WTC11 (cell line): Measurements from ENCODE around the gene ZDHHC21. TPM values are rescaled to one million over a fixed set of nuclear protein-coding genes. Genes with fewer than 3 reads are reported as not detected.

Source experiments
- ATAC-seq: fragments of 200-7000 bp; cut with Tn5 transposase; 2 replicates; pipeline ENCODE4 v1.10.0; 2021; ENCODE audit warnings: mild to moderate bottlenecking, moderate library complexity
- CTCF ChIA-PET: fragments of 300-600 bp; sonication (Branson Sonifier 250); formaldehyde crosslinking; loops from one replicate; lab custom pipeline; 2021; ENCODE audit warnings: antibody characterized with exemption; lab: Charles Lee
- POLR2A ChIA-PET: fragments of 350-600 bp; sonication (Branson Sonifier 250); formaldehyde crosslinking; loops from one replicate; lab custom pipeline; 2021; ENCODE audit warnings: antibody characterized with exemption; lab: Charles Lee
- DNase-seq: peaks from one replicate; pipeline ENCODE4 v3.0.0; 2021; ENCODE audit warnings: low spot score
- H3K27ac Mint-ChIP-seq: 2 replicates; pipeline ENCODE4 v1.8.0; 2021; ENCODE audit warnings: mixed read lengths
- H3K27me3 Mint-ChIP-seq: 2 replicates; pipeline ENCODE4 v1.8.0; 2021; ENCODE audit warnings: low read depth, mild to moderate bottlenecking, moderate library complexity, mixed read lengths
- H3K36me3 Mint-ChIP-seq: 2 replicates; pipeline ENCODE4 v1.8.0; 2021; ENCODE audit warnings: mixed read lengths
- H3K4me1 Mint-ChIP-seq: 2 replicates; pipeline ENCODE4 v1.8.0; 2022; ENCODE audit warnings: mixed read lengths
- H3K4me3 Mint-ChIP-seq: 2 replicates; pipeline ENCODE4 v1.8.0; 2021; ENCODE audit warnings: mild to moderate bottlenecking, moderate library complexity, mixed read lengths
- H3K9me3 Mint-ChIP-seq: 2 replicates; pipeline ENCODE4 v1.8.0; 2021; ENCODE audit warnings: mixed read lengths
- E2F4 ChIP-seq: sonication (generic); formaldehyde crosslinking; IDR thresholded peaks from 2 replicates; pipeline ENCODE4 v1.8.1; 2022; ENCODE audit warnings: low read depth, mild to moderate bottlenecking, moderate library complexity, missing genetic modification reagents, borderline replicate concordance
- GABPB1 ChIP-seq: sonication (generic); formaldehyde crosslinking; IDR thresholded peaks from 2 replicates; pipeline ENCODE4 v1.8.1; 2023; ENCODE audit warnings: mild to moderate bottlenecking, missing genetic modification reagents
- JAZF1 ChIP-seq: fragments of 250-450 bp; sonication (Bioruptor Pico); IDR thresholded peaks from 2 replicates; pipeline ENCODE4 v1.9.0; 2021; ENCODE audit warnings: moderate library complexity, mild to moderate bottlenecking, inconsistent platforms
- MAX ChIP-seq: sonication (generic); formaldehyde crosslinking; IDR thresholded peaks from 2 replicates; pipeline ENCODE4 v1.8.0; 2022; ENCODE audit warnings: mild to moderate bottlenecking, missing genetic modification reagents
- OVOL2 ChIP-seq: fragments of 250-450 bp; sonication (Bioruptor Pico); IDR thresholded peaks from 2 replicates; pipeline ENCODE4 v1.9.0; 2021; ENCODE audit warnings: mild to moderate bottlenecking, borderline replicate concordance
- PRRX2 ChIP-seq: fragments of 250-450 bp; sonication (Bioruptor Pico); IDR thresholded peaks from 2 replicates; pipeline ENCODE4 v1.8.0; 2021; ENCODE audit warnings: mild to moderate bottlenecking
- SMAD3 ChIP-seq: sonication (generic); formaldehyde crosslinking; IDR thresholded peaks from 2 replicates; pipeline ENCODE4 v1.8.0; 2022; ENCODE audit warnings: missing genetic modification reagents, mild to moderate bottlenecking, borderline replicate concordance
- TCF7 ChIP-seq: sonication (generic); formaldehyde crosslinking; IDR thresholded peaks from 2 replicates; pipeline ENCODE4 v1.8.0; 2022; ENCODE audit warnings: mild to moderate bottlenecking, low read depth, missing genetic modification reagents, moderate library complexity
- TEAD4 ChIP-seq: sonication (generic); formaldehyde crosslinking; IDR thresholded peaks from 2 replicates; pipeline ENCODE4 v1.8.0; 2022; ENCODE audit warnings: mild to moderate bottlenecking, missing genetic modification reagents
- ZNF138 ChIP-seq: sonication (generic); formaldehyde crosslinking; conservative IDR thresholded peaks from 2 replicates; pipeline ENCODE4 v1.8.1; 2022; ENCODE audit warnings: mild to moderate bottlenecking, moderate library complexity, missing genetic modification reagents
- ZNF219 ChIP-seq: sonication (generic); formaldehyde crosslinking; IDR thresholded peaks from 2 replicates; pipeline ENCODE4 v1.8.0; 2023; ENCODE audit warnings: missing genetic modification reagents, mild to moderate bottlenecking, borderline replicate concordance
- ZNF263 ChIP-seq: sonication (generic); formaldehyde crosslinking; IDR thresholded peaks from 2 replicates; pipeline ENCODE4 v1.8.1; 2022; ENCODE audit warnings: low read depth, mild to moderate bottlenecking, moderate library complexity, missing genetic modification reagents
- ZNF512 ChIP-seq: sonication (generic); formaldehyde crosslinking; IDR thresholded peaks from 2 replicates; pipeline ENCODE4 v1.8.1; 2022; ENCODE audit warnings: missing genetic modification reagents, borderline replicate concordance
- total RNA-seq: library from RNA; stranded (reverse); gene quantifications from 3 replicates; pipeline ENCODE4 v1.2.3, GENCODE V29; 2021
- TF ChIP-seq, protein P1 (sequence below): sonication (generic); formaldehyde crosslinking; IDR thresholded peaks from 2 replicates; pipeline ENCODE4 v1.8.0; 2022; ENCODE audit warnings: mild to moderate bottlenecking, missing genetic modification reagents
- TF ChIP-seq, protein P2 (sequence below): sonication (generic); formaldehyde crosslinking; IDR thresholded peaks from 2 replicates; pipeline ENCODE4 v1.8.0; 2023; ENCODE audit warnings: missing genetic modification reagents, mild to moderate bottlenecking, borderline replicate concordance
- TF ChIP-seq, protein P3 (sequence below): sonication (generic); formaldehyde crosslinking; IDR thresholded peaks from 2 replicates; pipeline ENCODE4 v1.8.0; 2022; ENCODE audit warnings: mild to moderate bottlenecking, missing genetic modification reagents
- TF ChIP-seq, protein P4 (sequence below): fragments of 250-450 bp; sonication (Bioruptor Pico); IDR thresholded peaks from 2 replicates; pipeline ENCODE4 v1.9.0; 2021; ENCODE audit warnings: mild to moderate bottlenecking
- TF ChIP-seq, protein P5 (sequence below): fragments of 250-450 bp; sonication (Bioruptor Pico); IDR thresholded peaks from 2 replicates; pipeline ENCODE4 v2.1.2; 2022; ENCODE audit warnings: mild to moderate bottlenecking, moderate library complexity
- TF ChIP-seq, protein P6 (sequence below): sonication (generic); formaldehyde crosslinking; IDR thresholded peaks from 2 replicates; pipeline ENCODE4 v1.8.1; 2023; ENCODE audit warnings: mild to moderate bottlenecking, missing genetic modification reagents

The ZDHHC21 gene
- total RNA-seq, 1 experiment from 2014 or later: 6.7 TPM

DNA sequence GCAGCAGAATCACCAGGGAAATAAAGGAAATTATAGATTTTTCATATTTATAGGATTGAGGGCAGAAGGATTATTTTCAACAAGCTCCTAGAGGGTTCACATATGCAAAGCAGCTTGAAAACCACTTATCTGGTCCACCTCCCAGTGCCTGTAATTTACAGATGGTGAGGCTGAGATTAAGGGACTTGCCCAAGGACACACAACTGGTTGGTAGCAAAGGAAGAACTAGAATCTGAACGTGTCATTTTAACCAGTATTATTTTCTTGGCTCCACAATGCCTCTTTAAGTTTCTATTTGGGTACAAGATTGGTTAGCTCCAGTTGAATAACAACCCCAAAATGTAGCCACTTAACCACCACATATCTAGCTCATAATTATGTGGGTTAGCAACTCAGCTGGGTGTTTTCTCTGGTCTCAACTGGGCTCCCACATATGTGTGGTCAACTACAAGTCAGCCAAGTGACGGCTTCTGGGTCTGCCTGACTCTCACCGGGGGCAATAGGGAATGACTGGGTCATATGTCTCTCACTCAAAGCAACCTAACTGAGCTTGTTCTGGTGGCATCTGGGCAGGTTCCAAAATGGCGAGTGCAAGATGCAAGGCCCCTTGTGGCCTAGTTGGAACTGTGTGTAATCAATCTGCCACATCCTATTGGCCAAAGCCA lies 127.7 kb downstream of the ZDHHC21 start:
- no peaks in the 10 kb centered on the region; the same call in 1 of the 2 replicates for H3K27me3 Mint-ChIP-seq
- POLR2A ChIA-PET: no interaction called here
- no peak overlapping the region for H3K4me3 Mint-ChIP-seq
- H3K27ac Mint-ChIP-seq: no peak overlapping the region
- peaks cover 35% of the 10 kb centered on the region for H3K4me1 Mint-ChIP-seq
- H3K36me3 Mint-ChIP-seq: no peaks in the 10 kb centered on the region
- CTCF ChIA-PET: interaction anchor here (0.6 kb wide), 1 partner anchor 34 kb away, joined by 3 read pairs; no protein-coding TSS in a partner anchor
- peaks cover under 1% of the 10 kb centered on the region; the same call in 1 of the 2 replicates for H3K9me3 Mint-ChIP-seq
- TF ChIP-seq PRRX2 (no peak), ZNF512 (no peak), ZNF138 (no peak), TCF7 (CRISPR knock-in tag) (no peak), SMAD3 (CRISPR knock-in tag) (no peak), ZNF219 (no peak), ZNF263 (no peak), OVOL2 (no peak), E2F4 (CRISPR knock-in tag) (no peak), MAX (no peak), GABPB1 (CRISPR knock-in tag) (no peak), JAZF1 (no peak), TEAD4 (CRISPR knock-in tag) (no peak)
- TF ChIP-seq, protein P1, sequence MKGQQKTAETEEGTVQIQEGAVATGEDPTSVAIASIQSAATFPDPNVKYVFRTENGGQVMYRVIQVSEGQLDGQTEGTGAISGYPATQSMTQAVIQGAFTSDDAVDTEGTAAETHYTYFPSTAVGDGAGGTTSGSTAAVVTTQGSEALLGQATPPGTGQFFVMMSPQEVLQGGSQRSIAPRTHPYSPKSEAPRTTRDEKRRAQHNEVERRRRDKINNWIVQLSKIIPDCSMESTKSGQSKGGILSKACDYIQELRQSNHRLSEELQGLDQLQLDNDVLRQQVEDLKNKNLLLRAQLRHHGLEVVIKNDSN (CRISPR knock-in tag): no peak
- TF ChIP-seq, protein P2, sequence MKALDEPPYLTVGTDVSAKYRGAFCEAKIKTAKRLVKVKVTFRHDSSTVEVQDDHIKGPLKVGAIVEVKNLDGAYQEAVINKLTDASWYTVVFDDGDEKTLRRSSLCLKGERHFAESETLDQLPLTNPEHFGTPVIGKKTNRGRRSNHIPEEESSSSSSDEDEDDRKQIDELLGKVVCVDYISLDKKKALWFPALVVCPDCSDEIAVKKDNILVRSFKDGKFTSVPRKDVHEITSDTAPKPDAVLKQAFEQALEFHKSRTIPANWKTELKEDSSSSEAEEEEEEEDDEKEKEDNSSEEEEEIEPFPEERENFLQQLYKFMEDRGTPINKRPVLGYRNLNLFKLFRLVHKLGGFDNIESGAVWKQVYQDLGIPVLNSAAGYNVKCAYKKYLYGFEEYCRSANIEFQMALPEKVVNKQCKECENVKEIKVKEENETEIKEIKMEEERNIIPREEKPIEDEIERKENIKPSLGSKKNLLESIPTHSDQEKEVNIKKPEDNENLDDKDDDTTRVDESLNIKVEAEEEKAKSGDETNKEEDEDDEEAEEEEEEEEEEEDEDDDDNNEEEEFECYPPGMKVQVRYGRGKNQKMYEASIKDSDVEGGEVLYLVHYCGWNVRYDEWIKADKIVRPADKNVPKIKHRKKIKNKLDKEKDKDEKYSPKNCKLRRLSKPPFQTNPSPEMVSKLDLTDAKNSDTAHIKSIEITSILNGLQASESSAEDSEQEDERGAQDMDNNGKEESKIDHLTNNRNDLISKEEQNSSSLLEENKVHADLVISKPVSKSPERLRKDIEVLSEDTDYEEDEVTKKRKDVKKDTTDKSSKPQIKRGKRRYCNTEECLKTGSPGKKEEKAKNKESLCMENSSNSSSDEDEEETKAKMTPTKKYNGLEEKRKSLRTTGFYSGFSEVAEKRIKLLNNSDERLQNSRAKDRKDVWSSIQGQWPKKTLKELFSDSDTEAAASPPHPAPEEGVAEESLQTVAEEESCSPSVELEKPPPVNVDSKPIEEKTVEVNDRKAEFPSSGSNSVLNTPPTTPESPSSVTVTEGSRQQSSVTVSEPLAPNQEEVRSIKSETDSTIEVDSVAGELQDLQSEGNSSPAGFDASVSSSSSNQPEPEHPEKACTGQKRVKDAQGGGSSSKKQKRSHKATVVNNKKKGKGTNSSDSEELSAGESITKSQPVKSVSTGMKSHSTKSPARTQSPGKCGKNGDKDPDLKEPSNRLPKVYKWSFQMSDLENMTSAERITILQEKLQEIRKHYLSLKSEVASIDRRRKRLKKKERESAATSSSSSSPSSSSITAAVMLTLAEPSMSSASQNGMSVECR: no peak
- TF ChIP-seq, protein P3, sequence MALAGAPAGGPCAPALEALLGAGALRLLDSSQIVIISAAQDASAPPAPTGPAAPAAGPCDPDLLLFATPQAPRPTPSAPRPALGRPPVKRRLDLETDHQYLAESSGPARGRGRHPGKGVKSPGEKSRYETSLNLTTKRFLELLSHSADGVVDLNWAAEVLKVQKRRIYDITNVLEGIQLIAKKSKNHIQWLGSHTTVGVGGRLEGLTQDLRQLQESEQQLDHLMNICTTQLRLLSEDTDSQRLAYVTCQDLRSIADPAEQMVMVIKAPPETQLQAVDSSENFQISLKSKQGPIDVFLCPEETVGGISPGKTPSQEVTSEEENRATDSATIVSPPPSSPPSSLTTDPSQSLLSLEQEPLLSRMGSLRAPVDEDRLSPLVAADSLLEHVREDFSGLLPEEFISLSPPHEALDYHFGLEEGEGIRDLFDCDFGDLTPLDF (CRISPR knock-in tag): no peak
- TF ChIP-seq, protein P4, sequence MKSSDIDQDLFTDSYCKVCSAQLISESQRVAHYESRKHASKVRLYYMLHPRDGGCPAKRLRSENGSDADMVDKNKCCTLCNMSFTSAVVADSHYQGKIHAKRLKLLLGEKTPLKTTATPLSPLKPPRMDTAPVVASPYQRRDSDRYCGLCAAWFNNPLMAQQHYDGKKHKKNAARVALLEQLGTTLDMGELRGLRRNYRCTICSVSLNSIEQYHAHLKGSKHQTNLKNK (CRISPR knock-in tag): no peak
- TF ChIP-seq, protein P5, sequence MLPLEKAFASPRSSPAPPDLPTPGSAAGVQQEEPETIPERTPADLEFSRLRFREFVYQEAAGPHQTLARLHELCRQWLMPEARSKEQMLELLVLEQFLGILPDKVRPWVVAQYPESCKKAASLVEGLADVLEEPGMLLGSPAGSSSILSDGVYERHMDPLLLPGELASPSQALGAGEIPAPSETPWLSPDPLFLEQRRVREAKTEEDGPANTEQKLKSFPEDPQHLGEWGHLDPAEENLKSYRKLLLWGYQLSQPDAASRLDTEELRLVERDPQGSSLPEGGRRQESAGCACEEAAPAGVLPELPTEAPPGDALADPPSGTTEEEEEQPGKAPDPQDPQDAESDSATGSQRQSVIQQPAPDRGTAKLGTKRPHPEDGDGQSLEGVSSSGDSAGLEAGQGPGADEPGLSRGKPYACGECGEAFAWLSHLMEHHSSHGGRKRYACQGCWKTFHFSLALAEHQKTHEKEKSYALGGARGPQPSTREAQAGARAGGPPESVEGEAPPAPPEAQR (CRISPR knock-in tag): no peak
- TF ChIP-seq, protein P6, sequence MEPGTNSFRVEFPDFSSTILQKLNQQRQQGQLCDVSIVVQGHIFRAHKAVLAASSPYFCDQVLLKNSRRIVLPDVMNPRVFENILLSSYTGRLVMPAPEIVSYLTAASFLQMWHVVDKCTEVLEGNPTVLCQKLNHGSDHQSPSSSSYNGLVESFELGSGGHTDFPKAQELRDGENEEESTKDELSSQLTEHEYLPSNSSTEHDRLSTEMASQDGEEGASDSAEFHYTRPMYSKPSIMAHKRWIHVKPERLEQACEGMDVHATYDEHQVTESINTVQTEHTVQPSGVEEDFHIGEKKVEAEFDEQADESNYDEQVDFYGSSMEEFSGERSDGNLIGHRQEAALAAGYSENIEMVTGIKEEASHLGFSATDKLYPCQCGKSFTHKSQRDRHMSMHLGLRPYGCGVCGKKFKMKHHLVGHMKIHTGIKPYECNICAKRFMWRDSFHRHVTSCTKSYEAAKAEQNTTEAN (CRISPR knock-in tag): no peak
- DNase-seq (no peak), ATAC-seq (no peak)
